Right ventricle myocardium inferior (tissue), 1 donor: ENCODE data around the gene MKI67. TPM values are rescaled to one million over a fixed set of nuclear protein-coding genes. Genes with fewer than 3 reads are reported as not detected.
"Not testable (repeated sequence)": the region's sequence is repeated elsewhere in the genome, so short reads cannot be mapped to it uniquely, and the experiment has no call there.

Experiments used
- ATAC-seq: fragments of 200-7000 bp; cut with Tn5 transposase; one replicate; pipeline ENCODE4 v1.9.1; 2020; ENCODE audit warnings: mild to moderate bottlenecking, moderate library complexity
- DNase-seq: peaks from one replicate; pipeline ENCODE4 v3.0.0; 2021; ENCODE audit errors: missing footprints
- intact Hi-C: fragments of 100-400 bp; cut with DNase I; formaldehyde crosslinking; loops from one replicate; pipeline ENCODE4 v1.11.0; 2022
- total RNA-seq: library from RNA; stranded (reverse); fragmentation: NEBNext Ultra II Directional; extraction: Animal tissue kit (Norgen Biotek cat#: 25700); gene quantifications from one replicate; pipeline ENCODE4 v1.2.1, GENCODE V29; 2021
- donor health status: DM: no; HTN: yes; CAD: no; lungs with severe emphysema.

MKI67 gene
- total RNA-seq, 1 donor from 2014 or later: 2.1 TPM

GRCh38 chr10:128152741-128153580 lies 26.7 kb upstream of the MKI67 start:
- intact Hi-C loops: no loop called here
- ATAC-seq: no peak

GRCh38 chr10:128151031-128151430 lies 24.8 kb upstream of the MKI67 start:
- ATAC-seq: no peak
- intact Hi-C loops: loop anchor here (2.0 kb wide), 1 partner anchor 72 kb away; no protein-coding TSS in a partner anchor
- no peak for DNase-seq

More at GRCh38 chr10:128152741-128153580, 26.7 kb upstream of the MKI67 start:
- no peak for DNase-seq

GRCh38 chr10:128150561-128150960 lies 24.3 kb upstream of the MKI67 start:
- intact Hi-C loops: loop anchor here (2.0 kb wide), 1 partner anchor 72 kb away; no protein-coding TSS in a partner anchor
- DNase-seq (no peak), ATAC-seq (no peak)

- DNase-seq (peak; percentile 86), ATAC-seq (peak; percentile 89)
- intact Hi-C loops: loop anchor here (2.0 kb wide), 1 partner anchor 71 kb away; no protein-coding TSS in a partner anchor
Measured at GRCh38 chr10:128150045-128150493, 23.8 kb upstream of the MKI67 start.

- intact Hi-C loops: loop anchor here (2.0 to 5.0 kb wide), 2 partner anchors 71 to 432 kb away; no protein-coding TSS in a partner anchor
- ATAC-seq: no peak
Measured at GRCh38 chr10:128149267-128150014, 23.2 kb upstream of the MKI67 start.

GRCh38 chr10:128147669-128148068 lies 21.4 kb upstream of the MKI67 start:
- intact Hi-C loops: loop anchor here (5.0 kb wide), 1 partner anchor 430 kb away; no protein-coding TSS in a partner anchor
- DNase-seq (no peak), ATAC-seq (no peak)

More at GRCh38 chr10:128149267-128150014, 23.2 kb upstream of the MKI67 start:
- DNase-seq: no peak

GRCh38 chr10:128147064-128147463 lies 20.8 kb upstream of the MKI67 start:
- DNase-seq (no peak), ATAC-seq (no peak)
- intact Hi-C loops: loop anchor here (5.0 kb wide), 1 partner anchor 430 kb away; no protein-coding TSS in a partner anchor

GRCh38 chr10:128144547-128144946 lies 18.3 kb upstream of the MKI67 start:
- ATAC-seq (no peak), DNase-seq (no peak)
- intact Hi-C loops: no loop called here

- ATAC-seq: no peak
Measured at GRCh38 chr10:128143531-128143930, 17.3 kb upstream of the MKI67 start.

GRCh38 chr10:128140425-128140824 lies 14.2 kb upstream of the MKI67 start:
- DNase-seq: no peak
- no peak for ATAC-seq

More at GRCh38 chr10:128143531-128143930, 17.3 kb upstream of the MKI67 start:
- intact Hi-C loops: no loop called here
- DNase-seq: no peak

GRCh38 chr10:128138429-128138828 lies 12.2 kb upstream of the MKI67 start:
- intact Hi-C loops, DNase-seq, ATAC-seq: not testable (repeated sequence)

More at GRCh38 chr10:128140425-128140824, 14.2 kb upstream of the MKI67 start:
- intact Hi-C loops: no loop called here

- ATAC-seq (no peak), DNase-seq (no peak)
- intact Hi-C loops: no loop called here
Measured at GRCh38 chr10:128137877-128138276, 11.7 kb upstream of the MKI67 start.

GRCh38 chr10:128130051-128130450 lies 3.8 kb upstream of the MKI67 start:
- intact Hi-C loops: no loop called here

GRCh38 chr10:128128582-128128981 lies 2.4 kb upstream of the MKI67 start:
- no peak for ATAC-seq
- intact Hi-C loops: no loop called here
- DNase-seq: no peak

More at GRCh38 chr10:128130051-128130450, 3.8 kb upstream of the MKI67 start:
- DNase-seq: no peak
- no peak for ATAC-seq

GRCh38 chr10:128125416-128125943 lies 743 bp downstream of the MKI67 start:
- ATAC-seq (no peak), DNase-seq (peak; percentile 72)
- intact Hi-C loops: no loop called here

GRCh38 chr10:128124813-128125403 lies 1.3 kb downstream of the MKI67 start:
- intact Hi-C loops: no loop called here
- DNase-seq (no peak), ATAC-seq (no peak)

- intact Hi-C loops: no loop called here
- no peak for ATAC-seq
- DNase-seq: no peak
Measured at GRCh38 chr10:128123846-128124245, 2.4 kb downstream of the MKI67 start.

GRCh38 chr10:128122931-128123330 lies 3.3 kb downstream of the MKI67 start:
- ATAC-seq: no peak
- no peak for DNase-seq
- intact Hi-C loops: no loop called here
